Endothelial cell of umbilical vein (primary cell): ENCODE results near the gene RHBDF1. TPM values are rescaled to one million over a fixed set of nuclear protein-coding genes. Genes with fewer than 3 reads are reported as not detected.

Source experiments
- BruUV-seq: library from RNA; stranded (reverse); fragments of 400-500 nt; replicated peaks from 2 replicates; lab custom pipeline; 2021; lab: Mats Ljungman, UMichigan
- CTCF ChIA-PET: fragments of 300-600, 350-600 bp; sonication (Branson Sonifier 250); formaldehyde crosslinking; loops from one replicate; lab custom pipeline; 2021; ENCODE audit warnings: antibody characterized with exemption, inconsistent platforms; lab: Charles Lee
- POLR2A ChIA-PET: fragments of 300-600, 350-600 bp; sonication (Branson Sonifier 250); formaldehyde crosslinking; loops from one replicate; lab custom pipeline; 2021; ENCODE audit warnings: antibody characterized with exemption, inconsistent platforms; lab: Charles Lee
- DNase-seq: peaks from one replicate; pipeline ENCODE4 v3.0.0-alpha.2; 2011; ENCODE audit warnings: low read depth, low spot score
- FAIRE-seq: peaks from 2 replicates; lab custom pipeline; 2011; peaks lifted over from hg19 to GRCh38; lab: Jason Lieb, UNC
- H2AFZ ChIP-seq: 2 replicates; pipeline ENCODE4 v1.6.0; 2012; ENCODE audit warnings: low read depth, low read length, control low read depth, inconsistent platforms
- H3K27ac ChIP-seq: 2 replicates; pipeline ENCODE4 v1.5.1; 2011; ENCODE audit warnings: low read depth, mild to moderate bottlenecking, control low read depth, low read length, moderate library complexity; ENCODE audit not compliant: insufficient read depth
- H3K27me3 ChIP-seq, 2 experiments: 2 replicates each; pipeline versions ENCODE4 v1.6.0 to v1.6.1; 2011; ENCODE audit warnings: low read length in 2 of 2, mixed read lengths in 1 of 2; ENCODE audit not compliant: control insufficient read depth in 2 of 2, insufficient read depth in 2 of 2
- H3K36me3 ChIP-seq, 2 experiments: 2 replicates in 1 of 2; 3 replicates in 1 of 2; pipeline ENCODE4 v1.5.1; 2011; ENCODE audit warnings: low read length in 2 of 2, mild to moderate bottlenecking in 1 of 2, moderate library complexity in 1 of 2; ENCODE audit not compliant: control insufficient read depth in 2 of 2, insufficient read depth in 2 of 2; ENCODE audit errors: extremely low read depth in 1 of 2
- H3K4me1 ChIP-seq: 3 replicates; pipeline ENCODE4 v1.5.1; 2011; ENCODE audit warnings: mild to moderate bottlenecking, low read length; ENCODE audit not compliant: control insufficient read depth, insufficient read depth; ENCODE audit errors: extremely low read depth
- H3K4me2 ChIP-seq: 2 replicates; pipeline ENCODE4 v1.6.1; 2011; ENCODE audit warnings: low read length, control low read depth, mixed read lengths; ENCODE audit not compliant: insufficient read depth
- H3K4me3 ChIP-seq, 3 experiments: fragments of 200-600 bp in 1 of 3; sonication (generic), shearing (Covaris generic) in 1 of 3; replicated peaks in 1 of 3; 2 replicates each; pipeline ENCODE4 v1.5.1; 2011 to 2016; ENCODE audit warnings: control low read depth in 3 of 3, low read length in 3 of 3, mild to moderate bottlenecking in 2 of 3, inconsistent platforms in 1 of 3, low read depth in 1 of 3, moderate library complexity in 1 of 3; ENCODE audit not compliant: insufficient read depth in 1 of 3
- H3K79me2 ChIP-seq: 2 replicates; pipeline ENCODE4 v1.6.0; 2012; ENCODE audit warnings: low read length, inconsistent platforms; ENCODE audit not compliant: control insufficient read depth, insufficient read depth
- H3K9ac ChIP-seq: replicated peaks from 2 replicates; pipeline ENCODE3; 2011; ENCODE audit warnings: low read length, control low read depth; ENCODE audit not compliant: insufficient read depth; ENCODE audit errors: extremely low read depth
- H3K9me1 ChIP-seq: replicated peaks from 3 replicates; pipeline ENCODE4 v1.6.0; 2011; ENCODE audit warnings: mild to moderate bottlenecking, low read length; ENCODE audit not compliant: control insufficient read depth, insufficient read depth; ENCODE audit errors: extremely low read depth
- H3K9me3 ChIP-seq: replicated peaks from 2 replicates; pipeline ENCODE4 v1.5.1; 2012; ENCODE audit warnings: low read length, inconsistent platforms; ENCODE audit not compliant: control insufficient read depth, insufficient read depth
- H4K20me1 ChIP-seq: replicated peaks from 2 replicates; pipeline ENCODE3; 2011; ENCODE audit warnings: mild to moderate bottlenecking, low read length; ENCODE audit not compliant: control insufficient read depth, insufficient read depth; ENCODE audit errors: extremely low read depth
- CTCF ChIP-seq, 2 donors: IDR thresholded peaks; 1 replicate in 1 of 2; 2 replicates in 1 of 2; pipeline ENCODE4 v1.5.1; 2011; ENCODE audit warnings: low read length in 2 of 2, mild to moderate bottlenecking in 2 of 2, moderate library complexity in 2 of 2, control low read depth in 1 of 2, inconsistent platforms in 1 of 2, low read depth in 1 of 2; ENCODE audit not compliant: insufficient read depth in 1 of 2; ENCODE audit errors: extremely low read depth in 1 of 2
- FOS ChIP-seq: IDR thresholded peaks from 2 replicates; pipeline ENCODE4 v1.6.1; 2011; ENCODE audit warnings: mild to moderate bottlenecking, low read length, moderate library complexity, borderline replicate concordance; ENCODE audit not compliant: insufficient read depth
- GATA2 ChIP-seq: IDR thresholded peaks from 2 replicates; pipeline ENCODE4 v1.7.0; 2011; ENCODE audit warnings: low read depth, mild to moderate bottlenecking, moderate library complexity, mixed read lengths, low read length; ENCODE audit not compliant: insufficient read length, insufficient read depth
- JUN ChIP-seq: IDR thresholded peaks from 2 replicates; pipeline ENCODE4 v1.6.1; 2011; ENCODE audit warnings: borderline replicate concordance, low read depth; ENCODE audit not compliant: insufficient read length, insufficient read depth
- MYC ChIP-seq: IDR thresholded peaks from one replicate; pipeline ENCODE4 v1.6.1; 2011; ENCODE audit warnings: mild to moderate bottlenecking, low read depth, low read length
- POLR2A ChIP-seq: IDR thresholded peaks from 2 replicates; pipeline ENCODE4 v1.6.1; 2012; ENCODE audit warnings: low read depth, mild to moderate bottlenecking, control low read depth, low read length
- POLR2AphosphoS5 ChIP-seq: IDR thresholded peaks from 2 replicates; pipeline ENCODE4 v1.6.1; 2012; ENCODE audit warnings: low read depth, mild to moderate bottlenecking, control low read depth, low read length, moderate library complexity; ENCODE audit not compliant: insufficient read depth
- dilution Hi-C: fragments of 300-500 bp; cut with MboI; formaldehyde crosslinking; loops from one replicate; pipeline ENCODE4 v1.15.0; 2019; ENCODE audit warnings: low sequenced_read_pairs; ENCODE audit not compliant: extremely low pct_ligation_motif_present
- intact Hi-C: fragments of 100-400 bp; cut with micrococcal nuclease; formaldehyde crosslinking; loops from one replicate; pipeline ENCODE4 v1.10.0; 2022
- polyA plus RNA-seq, 4 experiments: library from polyadenylated mRNA; depleted of rRNA in 3 of 4; stranded (reverse) in 3 of 4; unstranded in 1 of 4; fragments of >200 nt; gene quantifications; 2 replicates each; pipeline versions ENCODE4 v1.2.1 to v1.2.3, GENCODE V29; 2011 to 2012; ENCODE audit warnings: missing spikeins in 1 of 4
- total RNA-seq: library from RNA; stranded (reverse); gene quantifications from 2 replicates; pipeline ENCODE4 v1.2.3, GENCODE V29; 2021
- TF ChIP-seq, protein P1 (sequence below): IDR thresholded peaks from 2 replicates; pipeline ENCODE4 v1.6.1; 2011; ENCODE audit not compliant: insufficient read depth, insufficient read length

The RHBDF1 gene
- total and polyA plus RNA-seq, 2 donors (not counting 3 experiments of a cell fraction or from before 2014, with no cell fraction given) = 57.0 to 113 TPM

DNA sequence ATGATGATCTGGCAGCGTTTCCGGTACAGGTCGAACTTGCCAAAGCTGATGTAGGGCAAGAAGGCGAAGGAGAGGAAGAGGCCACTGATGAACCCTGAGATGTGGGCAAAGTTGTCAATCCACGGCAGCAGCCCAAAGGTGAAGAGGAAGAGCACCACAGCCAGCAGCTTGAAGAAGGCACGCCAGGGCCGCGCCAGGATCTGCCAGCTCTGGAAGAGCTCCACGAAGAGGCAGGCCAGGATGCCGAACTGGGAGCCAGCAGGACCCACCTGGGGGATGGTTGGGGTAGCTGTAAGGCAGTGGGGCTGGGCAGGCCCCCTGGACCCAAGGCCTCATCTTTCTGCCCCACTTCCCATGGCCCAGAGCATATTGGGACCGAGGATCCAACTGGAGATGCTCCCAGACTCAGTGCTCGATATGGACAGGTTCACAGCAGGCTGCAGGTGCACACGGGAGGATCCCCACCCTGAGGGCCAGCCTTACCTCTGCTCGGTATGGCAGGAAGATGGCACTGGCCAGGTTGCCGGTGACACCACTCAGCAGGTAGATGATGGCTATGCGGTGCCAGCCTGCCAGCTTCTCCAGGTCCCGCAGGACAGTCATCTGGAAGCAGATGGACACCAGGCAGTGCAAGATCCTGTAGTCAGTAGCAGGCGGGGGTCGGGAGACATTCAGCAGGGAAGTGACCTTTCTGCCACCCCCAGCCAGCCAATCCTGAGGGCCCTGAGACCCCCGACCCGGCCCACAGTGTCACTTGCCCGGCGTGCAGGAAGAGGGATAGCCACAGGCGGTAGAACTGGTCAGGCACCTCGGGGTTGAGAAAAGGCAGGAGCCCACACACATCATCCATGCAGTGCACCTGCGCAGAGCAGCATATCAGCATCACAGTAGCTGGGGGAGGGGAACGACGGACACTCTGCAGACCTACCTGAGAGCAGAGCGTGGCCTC, 13.7 kb downstream of the RHBDF1 start:
- Histone ChIP-seq H3K9me3 (no peaks in the 10 kb centered on the region), H3K27ac (no peak overlapping the region), H3K4me3 (no peak overlapping the region), H3K4me1 (peaks cover 3% of the 10 kb centered on the region), H3K79me2 (peaks cover 2% of the 10 kb centered on the region), H3K9me1 (no peaks in the 10 kb centered on the region), H3K4me2 (no peak overlapping the region), H3K36me3 (peaks cover 0 to 66% of the 10 kb centered on the region in 2 experiments), H3K9ac (no peak overlapping the region), H2AFZ (no peak overlapping the region), H3K27me3 (no peaks in the 10 kb centered on the region), H4K20me1 (no peaks in the 10 kb centered on the region)
- ChIA-PET CTCF (interaction anchor here (1.1 kb wide), 1 partner anchor 39 kb away, joined by 6 read pairs; no protein-coding TSS in a partner anchor), POLR2A (no interaction called here)
- DNase-seq (no peak), FAIRE-seq (no peak)
- peak; percentile 9 for TF ChIP-seq POLR2AphosphoS5
- no peak for TF ChIP-seq POLR2A
- no peak for TF ChIP-seq GATA2
- no peak for TF ChIP-seq FOS
- TF ChIP-seq JUN = no peak
- TF ChIP-seq, protein P1, sequence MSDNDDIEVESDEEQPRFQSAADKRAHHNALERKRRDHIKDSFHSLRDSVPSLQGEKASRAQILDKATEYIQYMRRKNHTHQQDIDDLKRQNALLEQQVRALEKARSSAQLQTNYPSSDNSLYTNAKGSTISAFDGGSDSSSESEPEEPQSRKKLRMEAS = no peak
- TF ChIP-seq MYC = no peak
- TF ChIP-seq CTCF (IDR thresholded peaks at IDR 0.05; ENCODE audit: extremely low read depth in 1 of 2, insufficient read depth in 1 of 2, low read depth in 1 of 2, low read length in 2 of 2) = no peak
- intact Hi-C loops (no loop called here), dilution Hi-C loops (no loop called here)
- no TSS peak for BruUV-seq
